ENCODE results near the gene NFIB.

GRCh38 chr9:14189578-14189977 is 124.4 kb downstream of the NFIB start:
- no peak for TF ChIP-seq EZH2phosphoT487 (IDR thresholded peaks at IDR 0.05; ENCODE audit: low read length)
- no peak for TF ChIP-seq CTCF (IDR thresholded peaks at IDR 0.05; ENCODE audit: low read length)
- TF ChIP-seq EZH2 (optimal IDR thresholded peaks at IDR 0.05; ENCODE audit: low read depth, low read length): no peak
